Activated CD4-positive, alpha-beta T cell treated with anti-CD3 and anti-CD28 coated beads for 1 hour (primary cell): ENCODE results near the gene VSIG2.
A peak's percentile ranks its signal among the peaks of the same experiment; 100 is the strongest.

ENCODE experiments used
- DNase-seq: peaks from one replicate; pipeline ENCODE4 v3.0.0-alpha.2; 2020

The VSIG2 gene

DNA sequence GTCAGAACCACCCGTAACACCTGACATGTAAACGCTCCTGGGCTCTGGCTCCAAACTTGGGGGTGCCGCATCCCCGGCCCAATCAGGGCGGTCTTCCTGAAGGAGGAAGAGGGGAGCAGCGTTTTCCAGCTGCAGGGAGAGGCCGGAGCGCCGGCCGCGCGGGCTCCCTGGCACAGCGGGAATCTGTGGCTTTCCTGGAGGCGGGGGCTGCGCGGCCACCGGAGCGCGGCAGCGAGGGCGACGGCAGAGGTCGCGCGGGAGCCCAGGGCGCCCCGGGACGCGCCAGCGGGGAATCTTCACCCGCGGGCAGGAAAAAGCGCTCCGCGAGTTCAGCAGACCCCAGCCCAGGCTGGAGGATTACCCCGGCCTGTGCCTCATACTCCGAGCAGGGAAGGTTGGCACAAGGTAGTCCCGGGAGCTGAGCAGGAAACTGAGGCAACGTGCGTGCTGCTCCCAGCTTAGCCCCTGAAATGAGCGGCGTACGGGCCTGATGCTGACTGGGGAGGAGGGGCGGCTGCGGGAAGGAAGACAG is 10.6 kb upstream of the VSIG2 start:
- no peak for DNase-seq

- DNase-seq = peak; percentile 56
Observed at GRCh38 chr11:124762105-124762623, 10.1 kb upstream of the VSIG2 start, which contains the start of gene ESAM. Gene ESAM, minus strand, starts transcription at chr11:124762290. Its CDS starts 136 bp downstream, at chr11:124762154.

- no peak for DNase-seq
Observed at GRCh38 chr11:124761301-124762104, 9.4 kb upstream of the VSIG2 start.

DNA sequence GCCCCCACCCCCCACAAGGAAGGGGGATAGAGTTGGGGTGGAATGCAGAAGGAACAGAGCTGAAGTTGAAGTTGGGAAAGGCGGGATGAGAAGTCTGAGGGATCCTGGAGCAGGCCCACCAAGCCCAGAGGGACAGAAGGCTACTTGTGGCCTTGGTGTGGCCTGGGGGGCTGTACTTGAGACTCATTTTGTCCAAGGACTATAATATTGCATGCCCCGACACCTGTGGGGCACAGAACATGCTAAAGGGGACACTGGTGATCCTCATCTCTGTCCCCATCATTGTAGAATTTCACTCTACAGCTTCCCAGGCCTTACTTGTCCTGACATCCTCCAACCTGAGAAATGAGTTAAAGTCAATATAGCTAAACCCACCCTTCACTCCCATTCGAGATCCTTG is 8.8 kb upstream of the VSIG2 start:
- no peak for DNase-seq

DNA sequence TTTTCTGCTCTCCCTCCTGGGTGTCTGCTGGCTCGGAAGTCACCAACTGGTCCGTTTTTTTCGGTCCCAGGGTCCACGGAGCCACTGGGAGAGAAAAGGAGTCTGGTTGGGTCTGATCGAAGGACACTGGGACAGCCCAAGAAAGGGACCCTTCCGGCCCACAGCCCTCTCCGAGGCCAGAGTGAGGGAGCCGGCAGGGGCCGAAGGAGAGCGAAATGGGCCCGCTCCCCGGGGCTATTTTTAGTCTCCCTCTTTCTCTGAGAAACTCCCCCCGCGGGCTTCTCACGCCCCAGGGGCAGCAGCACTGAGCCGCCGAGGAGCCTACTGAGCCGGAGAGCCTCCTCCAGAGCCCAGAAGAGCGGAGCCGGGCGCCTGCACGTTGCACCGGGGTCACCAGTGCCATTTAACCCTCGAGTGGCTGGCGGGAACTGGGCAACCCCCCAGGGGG is 8.2 kb upstream of the VSIG2 start:
- DNase-seq = no peak

DNA sequence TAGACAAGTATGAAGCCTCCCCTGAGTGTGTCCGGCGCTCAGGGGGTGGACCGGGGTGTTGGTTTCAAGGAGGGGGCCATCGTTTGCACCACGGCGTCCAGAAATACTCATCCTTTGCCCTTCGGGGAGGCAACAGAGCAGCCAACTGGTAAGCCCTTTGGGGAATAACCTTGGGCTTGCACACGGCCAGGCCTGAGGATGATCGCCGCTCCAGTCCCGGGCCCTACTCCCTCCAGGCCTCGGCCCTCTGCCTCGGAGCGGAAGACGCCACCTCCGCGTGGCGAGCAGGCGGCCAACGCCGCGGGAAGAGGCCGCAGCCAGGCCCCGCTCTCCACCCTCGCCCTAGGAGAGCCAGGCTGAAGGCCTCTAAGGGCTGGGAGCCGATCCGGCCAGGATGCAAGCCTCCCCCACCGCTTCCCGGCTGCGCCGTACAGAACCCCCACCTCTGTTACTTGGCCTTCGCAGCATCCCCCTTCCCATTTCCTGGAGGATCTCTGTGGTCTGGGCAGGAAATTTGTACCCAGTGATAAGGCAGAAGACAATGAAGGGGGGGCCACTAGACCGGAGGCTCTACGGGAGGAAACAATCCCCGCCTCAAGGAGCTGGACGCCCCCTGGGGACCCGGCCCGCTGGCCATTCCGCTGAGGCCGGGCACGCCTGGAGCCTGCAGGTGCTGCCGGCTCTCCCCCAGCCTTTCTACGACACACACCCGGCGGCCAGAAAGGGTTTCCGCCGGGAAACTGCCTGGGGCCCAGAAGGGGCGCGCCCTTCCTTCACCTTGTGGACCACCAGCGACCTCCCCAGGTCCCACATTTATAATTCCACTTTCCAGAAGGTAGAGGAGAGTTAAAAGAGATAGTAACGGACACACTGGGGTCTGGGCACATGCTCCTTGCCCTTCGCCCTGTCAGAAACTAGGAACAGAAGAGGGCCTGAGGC is 7.5 kb upstream of the VSIG2 start:
- no peak for DNase-seq

DNA sequence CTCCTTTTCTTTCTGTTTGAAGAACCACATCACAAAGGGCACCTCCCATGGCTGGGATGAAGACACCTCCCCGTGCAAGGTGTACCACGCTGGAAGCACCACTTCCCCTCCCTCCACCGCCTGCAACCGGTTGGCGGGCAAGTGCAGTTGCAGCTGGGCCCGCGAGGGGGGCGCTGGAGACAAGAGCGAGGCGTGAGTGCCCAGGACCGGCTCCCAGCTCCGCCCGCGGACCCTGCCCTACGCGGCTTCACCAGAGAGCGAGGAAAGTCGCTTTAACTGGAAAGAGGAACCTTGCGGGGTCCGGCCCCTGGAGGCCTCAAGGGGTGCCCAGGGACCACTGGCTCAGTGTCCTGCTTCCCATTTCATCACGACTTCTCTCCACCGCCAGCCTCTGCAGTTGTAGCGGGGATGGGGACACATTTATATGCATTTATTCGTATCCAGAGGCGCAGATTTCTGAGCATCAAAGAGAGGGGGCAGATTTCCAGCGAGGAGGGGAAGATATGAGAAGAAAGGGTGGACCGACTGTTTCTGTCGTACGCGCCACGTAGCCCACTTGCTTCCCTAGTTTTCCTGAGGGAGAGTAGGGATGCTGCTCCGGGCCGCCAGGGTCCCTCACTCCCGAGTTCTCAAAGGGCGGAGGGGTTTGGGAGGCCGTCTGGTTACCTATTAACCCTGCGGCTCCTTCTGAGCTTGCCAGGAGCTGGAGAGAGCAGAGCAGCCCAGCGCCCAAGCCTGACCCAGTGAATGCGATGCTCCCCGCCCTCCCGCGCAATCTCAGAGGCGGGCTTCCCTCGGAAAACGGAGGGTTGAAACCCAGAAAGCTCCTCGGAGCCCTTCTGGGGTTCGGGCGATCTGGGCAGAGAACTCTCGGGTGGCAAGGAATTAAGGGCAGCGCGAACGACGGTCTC is 6.6 kb upstream of the VSIG2 start:
- DNase-seq = peak; percentile 42

GRCh38 chr11:124757320-124757719 is 5.3 kb upstream of the VSIG2 start:
- no peak for DNase-seq

- no peak for DNase-seq
Observed at GRCh38 chr11:124756753-124757227, 4.7 kb upstream of the VSIG2 start.

- DNase-seq = no peak
Observed at GRCh38 chr11:124756033-124756752, 4.1 kb upstream of the VSIG2 start.

DNA sequence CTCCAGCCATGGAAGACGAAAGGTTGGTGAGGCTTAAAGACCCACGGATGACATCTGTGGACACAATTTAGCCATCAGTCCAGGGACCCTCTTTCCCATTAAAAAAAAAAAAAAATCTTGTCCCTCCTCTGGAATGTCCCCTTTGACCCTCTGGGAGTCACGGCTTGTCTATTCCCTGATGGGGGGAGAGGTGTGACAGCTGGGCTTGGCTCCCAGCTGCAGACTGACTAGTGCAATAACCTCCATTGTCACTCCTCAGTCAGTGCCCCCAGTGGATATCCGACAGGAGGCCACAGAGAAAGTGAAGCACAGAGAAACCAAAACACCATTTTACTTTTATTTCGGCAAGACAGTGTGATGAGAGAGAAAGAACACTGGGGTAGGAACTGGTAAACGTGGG is 2.7 kb upstream of the VSIG2 start:
- DNase-seq = no peak

DNA sequence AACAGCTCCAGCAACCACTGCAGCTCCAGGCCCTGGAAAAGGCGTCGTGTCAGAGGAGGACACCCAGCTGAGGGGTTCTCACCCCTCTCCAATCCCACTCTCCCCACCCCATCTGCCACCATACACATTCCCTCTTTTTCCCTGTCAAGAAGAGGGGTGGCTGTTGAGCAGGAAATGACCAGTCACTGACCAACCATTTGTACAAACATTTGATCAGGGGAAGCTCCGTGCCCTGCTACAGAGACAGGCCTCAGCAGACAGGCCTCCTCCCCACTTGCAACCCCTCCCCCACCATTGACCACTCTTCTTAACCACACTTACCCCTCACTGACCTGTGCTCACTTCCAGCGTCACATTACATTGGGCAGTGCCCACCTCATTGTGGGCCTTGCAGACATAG is 2.3 kb upstream of the VSIG2 start:
- DNase-seq = no peak

DNA sequence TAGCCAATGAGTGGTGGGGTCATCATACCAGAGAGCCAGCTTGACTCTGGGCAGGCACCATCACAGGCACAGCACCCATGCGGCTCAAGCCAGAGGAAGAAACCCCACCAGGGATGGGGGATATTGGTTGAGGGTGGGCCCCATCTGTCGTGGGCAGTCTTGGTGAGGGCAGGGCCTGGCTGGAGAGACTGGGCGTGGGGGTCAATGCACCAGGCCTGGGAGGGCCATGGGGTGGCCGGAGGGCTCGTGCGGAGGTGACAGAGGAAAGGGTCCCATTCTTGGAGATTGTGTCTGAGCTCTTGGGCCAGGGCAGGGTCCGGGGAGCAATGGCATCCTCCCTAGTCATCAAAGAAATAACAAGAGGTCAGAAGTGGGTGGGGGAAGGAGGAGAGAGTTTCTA is 1.6 kb upstream of the VSIG2 start:
- DNase-seq = no peak

GRCh38 chr11:124753205-124753604 is 1.1 kb upstream of the VSIG2 start:
- DNase-seq = no peak

DNA sequence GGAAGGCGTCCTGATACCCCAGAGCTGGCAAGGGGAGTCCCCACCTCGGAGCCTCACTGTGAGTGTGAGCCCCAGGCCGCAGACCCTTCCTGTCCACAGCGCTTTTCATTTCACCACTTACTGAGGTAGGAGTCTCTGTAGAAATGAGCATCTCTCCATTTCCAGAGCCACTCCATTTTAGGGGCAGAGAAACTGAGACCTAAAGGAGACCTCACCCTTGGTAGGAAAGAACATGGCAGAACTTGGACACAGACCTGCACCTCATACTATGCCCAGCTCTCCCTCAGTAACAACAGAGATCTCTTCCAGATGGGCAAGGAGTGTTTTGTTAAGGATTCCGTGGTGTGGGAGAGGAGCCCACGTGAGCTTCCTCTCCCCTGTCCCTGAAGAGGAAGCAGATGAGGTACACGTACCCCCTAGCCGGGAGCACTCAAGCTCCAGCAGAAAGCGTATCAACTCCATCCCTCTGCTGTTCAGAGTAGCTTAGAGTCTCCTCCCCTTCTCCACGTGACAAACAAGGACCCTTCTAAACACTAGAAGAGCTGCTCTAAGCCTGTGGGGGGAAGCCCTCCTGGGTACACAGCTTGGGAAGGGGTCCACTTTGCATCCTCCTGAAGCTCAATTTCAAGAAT is 532 bp upstream of the VSIG2 start:
- no peak for DNase-seq

DNA sequence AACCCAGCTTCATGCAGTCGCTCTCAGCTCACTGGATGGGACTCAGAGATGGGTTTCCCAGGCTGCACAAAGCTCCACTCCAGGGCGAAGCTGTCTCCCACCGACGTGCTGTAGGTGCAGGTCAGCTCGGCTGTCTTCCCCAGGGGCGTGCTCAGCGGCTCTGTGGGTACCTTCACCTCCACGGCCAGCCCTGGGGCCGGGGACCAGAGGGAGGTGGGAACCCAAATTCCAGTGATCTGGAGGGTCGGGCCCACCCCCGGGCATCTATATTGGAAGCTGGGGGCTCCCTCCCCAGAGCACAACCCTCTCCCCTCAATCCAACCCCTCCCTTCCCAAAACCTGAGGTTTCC is 689 bp downstream of the VSIG2 start:
- no peak for DNase-seq

- no peak for DNase-seq
Observed at GRCh38 chr11:124749912-124750311, 2.1 kb downstream of the VSIG2 start.

DNA sequence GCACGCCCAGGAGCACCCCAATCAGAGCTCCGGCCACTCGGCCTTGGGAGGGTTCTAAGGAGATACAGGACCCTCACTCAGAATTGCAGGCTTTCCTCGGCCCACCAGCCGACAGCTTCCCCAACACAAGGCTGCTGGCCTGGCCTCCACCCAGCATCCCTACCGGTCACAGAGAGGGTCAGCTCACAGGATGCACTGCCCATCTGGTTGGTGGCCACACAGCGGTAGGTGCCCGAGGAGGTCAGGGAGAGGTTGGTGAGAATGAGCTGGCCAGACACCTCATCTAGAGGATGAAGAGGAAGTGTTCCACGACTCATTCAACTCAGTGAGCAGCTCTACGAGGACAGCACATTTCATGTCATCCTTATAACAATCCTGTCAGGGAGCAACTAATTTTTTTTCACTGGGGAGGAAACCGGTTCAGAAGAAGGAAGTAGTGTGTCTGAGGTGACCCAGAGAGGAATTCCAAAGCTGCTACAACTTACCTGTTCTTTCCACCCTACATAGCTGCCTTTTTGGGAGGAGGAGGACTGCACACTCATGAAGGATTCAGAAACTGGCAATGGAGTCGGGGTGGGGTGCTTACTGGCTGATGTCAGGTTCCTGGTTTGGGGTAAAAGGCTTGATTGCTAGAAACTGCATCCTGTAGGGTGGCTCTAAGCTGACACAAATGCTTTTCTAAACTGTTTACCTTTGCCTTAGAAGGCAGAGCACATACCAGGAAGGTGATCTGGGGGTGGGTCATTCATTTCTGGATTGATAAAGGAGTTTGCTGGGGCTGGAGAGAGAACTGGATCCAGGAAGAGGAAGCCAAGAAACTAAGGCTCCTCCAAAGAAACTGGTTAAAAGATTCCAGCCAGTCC is 3.3 kb downstream of the VSIG2 start:
- no peak for DNase-seq

DNA sequence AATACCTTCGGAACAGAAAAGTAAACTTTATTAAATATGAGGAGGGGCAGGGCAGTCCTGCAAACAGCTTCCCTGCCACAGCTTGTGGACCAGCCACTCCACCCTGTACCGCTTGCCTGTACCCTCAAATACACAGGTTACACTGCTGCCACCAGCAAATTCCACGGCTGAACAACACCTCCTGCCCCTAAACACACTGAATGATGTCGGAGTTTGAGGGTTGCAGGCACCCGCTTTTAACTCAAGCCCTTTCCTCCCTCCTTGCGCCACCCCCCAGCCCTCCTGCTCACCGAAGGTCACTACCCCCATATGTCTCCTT is 4.0 kb downstream of the VSIG2 start:
- no peak for DNase-seq
